ENCODE data around the gene LAMA1.

The LAMA1 gene

DNA sequence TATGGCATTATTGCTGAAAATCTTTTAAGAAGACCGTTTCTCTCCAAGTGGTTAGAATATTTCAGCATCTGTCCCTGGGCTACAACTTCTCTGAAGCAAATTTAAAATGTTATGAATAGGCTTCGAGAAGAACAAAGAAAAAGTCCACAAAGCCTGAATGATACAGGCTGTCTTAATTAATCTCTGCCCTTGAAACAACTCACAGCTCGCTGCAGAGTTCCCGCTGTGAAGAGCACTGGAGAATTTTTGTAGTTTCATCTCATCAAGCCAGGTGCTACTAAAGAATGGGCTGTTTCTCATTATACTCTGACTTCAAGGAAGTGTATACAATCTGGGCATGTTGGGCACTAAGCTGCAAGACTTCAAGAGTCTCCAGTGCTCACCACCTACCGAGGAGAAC, 67.6 kb downstream of the LAMA1 start:
- no peak overlapping the region for H3K27ac ChIP-seq
- TF ChIP-seq, protein P1, sequence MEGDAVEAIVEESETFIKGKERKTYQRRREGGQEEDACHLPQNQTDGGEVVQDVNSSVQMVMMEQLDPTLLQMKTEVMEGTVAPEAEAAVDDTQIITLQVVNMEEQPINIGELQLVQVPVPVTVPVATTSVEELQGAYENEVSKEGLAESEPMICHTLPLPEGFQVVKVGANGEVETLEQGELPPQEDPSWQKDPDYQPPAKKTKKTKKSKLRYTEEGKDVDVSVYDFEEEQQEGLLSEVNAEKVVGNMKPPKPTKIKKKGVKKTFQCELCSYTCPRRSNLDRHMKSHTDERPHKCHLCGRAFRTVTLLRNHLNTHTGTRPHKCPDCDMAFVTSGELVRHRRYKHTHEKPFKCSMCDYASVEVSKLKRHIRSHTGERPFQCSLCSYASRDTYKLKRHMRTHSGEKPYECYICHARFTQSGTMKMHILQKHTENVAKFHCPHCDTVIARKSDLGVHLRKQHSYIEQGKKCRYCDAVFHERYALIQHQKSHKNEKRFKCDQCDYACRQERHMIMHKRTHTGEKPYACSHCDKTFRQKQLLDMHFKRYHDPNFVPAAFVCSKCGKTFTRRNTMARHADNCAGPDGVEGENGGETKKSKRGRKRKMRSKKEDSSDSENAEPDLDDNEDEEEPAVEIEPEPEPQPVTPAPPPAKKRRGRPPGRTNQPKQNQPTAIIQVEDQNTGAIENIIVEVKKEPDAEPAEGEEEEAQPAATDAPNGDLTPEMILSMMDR (conservative IDR thresholded peaks at IDR 0.05), result no peak

DNA sequence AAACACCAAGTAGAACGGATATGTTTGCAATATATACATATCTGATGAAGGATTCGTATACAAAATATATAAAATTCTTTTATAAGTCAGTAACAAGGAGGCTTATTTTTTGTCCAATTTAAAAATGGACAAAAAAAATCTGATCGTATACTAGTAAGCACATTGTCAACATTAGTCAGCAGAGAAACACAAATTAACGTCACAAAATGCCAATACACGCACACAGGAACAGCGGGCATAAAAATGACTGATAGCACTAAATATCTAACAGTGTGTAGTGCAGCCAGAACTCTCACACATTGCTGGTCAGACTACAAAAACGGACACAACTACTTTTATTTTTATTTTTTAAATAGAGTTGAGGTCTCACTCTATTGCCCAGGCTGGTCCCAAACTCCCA, 69.5 kb downstream of the LAMA1 start:
- TF ChIP-seq, protein P1 (conservative IDR thresholded peaks at IDR 0.05), result no peak
- H3K27ac ChIP-seq, result no peak overlapping the region

DNA sequence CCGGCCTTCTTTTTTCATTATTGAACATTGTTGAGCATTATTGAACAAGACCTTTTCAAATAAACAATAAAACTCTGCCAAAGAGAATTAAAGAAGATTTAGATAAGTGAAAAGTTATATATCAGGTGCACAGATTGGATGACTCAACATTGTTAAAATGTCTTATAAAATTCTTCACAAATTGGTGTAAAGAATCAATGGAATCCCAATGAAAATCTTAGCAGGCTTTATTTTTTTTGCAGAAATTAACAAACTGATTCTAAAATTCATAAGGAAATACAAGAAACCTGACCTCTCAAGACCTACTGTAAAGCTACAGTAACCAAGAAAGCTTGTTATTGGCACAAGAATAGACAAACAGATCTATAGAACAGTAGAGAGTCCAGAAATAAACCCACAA, 70.3 kb downstream of the LAMA1 start:
- H3K27ac ChIP-seq, result no peak overlapping the region
- TF ChIP-seq, protein P1 (conservative IDR thresholded peaks at IDR 0.05), result no peak

DNA sequence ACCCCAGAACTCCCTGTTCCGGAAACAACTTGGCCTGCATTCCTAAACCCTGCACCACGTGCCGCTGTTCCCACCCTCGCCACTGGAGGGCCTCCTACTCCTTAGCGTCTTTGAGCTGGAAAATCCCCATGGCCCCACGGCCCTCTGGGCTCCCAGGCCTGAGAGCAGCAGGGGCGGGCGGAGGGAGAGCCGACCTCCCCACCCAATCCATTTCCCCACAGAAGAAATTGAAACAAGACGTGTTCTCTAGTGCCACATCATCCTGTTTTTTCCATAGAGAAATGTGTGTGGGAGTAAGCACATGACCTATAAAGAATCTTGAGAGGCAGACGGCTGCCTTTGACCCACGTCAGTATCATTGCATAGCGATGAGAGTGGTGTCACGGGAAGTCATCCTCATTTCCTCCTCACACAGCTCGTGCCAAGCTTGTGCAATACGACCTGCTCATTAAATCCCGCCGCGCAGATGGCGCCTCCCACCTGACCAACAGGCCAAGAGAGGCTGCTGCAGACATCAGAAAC, 79.2 kb downstream of the LAMA1 start:
- TF ChIP-seq, protein P1 (conservative IDR thresholded peaks at IDR 0.05), result peak; percentile 90
- H3K27ac ChIP-seq, result peak overlapping the region; percentile 78

DNA sequence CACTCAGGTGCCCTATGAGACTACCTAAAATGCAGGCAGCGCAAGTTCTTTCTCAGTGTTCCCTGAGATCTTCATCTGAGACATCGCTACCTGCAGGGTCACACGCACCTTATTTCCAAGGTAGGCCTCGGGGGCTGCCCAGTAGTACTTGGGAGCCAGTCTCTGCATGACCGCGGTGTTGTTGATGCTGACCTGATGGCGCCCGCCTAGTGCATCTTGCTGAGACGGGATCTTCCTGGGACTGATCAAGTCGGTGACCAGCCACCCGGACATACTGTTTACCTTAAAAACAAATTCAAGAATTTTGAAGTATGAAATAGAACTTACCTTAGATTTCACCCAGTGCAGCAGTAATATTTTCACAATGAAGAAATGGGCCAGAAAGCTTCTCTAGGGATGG, 80.1 kb downstream of the LAMA1 start:
- TF ChIP-seq, protein P1 (conservative IDR thresholded peaks at IDR 0.05), result no peak
- 0 out of 2 replicates have a peak overlapping the region, but pooled peaks have one; percentile 78 for H3K27ac ChIP-seq

DNA sequence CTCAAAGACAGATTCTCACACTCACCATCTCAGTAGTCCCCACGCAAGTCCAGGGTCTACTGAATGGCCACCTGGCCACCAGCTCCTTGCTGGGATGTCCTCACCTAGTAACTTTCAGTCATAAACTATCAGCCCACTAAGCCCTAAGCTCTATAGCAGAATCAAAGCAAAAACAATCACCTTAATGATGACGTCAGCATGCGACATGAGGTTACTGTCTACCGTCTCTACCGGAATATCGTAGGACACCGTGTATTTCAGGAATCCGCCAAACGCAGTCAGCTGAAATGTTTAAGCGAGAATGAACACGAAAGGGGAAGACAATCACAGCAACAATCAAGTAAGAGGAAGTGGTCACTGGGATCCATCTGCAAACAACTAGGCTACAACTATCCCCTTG, 81.8 kb downstream of the LAMA1 start:
- no peak overlapping the region for H3K27ac ChIP-seq
- TF ChIP-seq, protein P1 (conservative IDR thresholded peaks at IDR 0.05), result no peak

DNA sequence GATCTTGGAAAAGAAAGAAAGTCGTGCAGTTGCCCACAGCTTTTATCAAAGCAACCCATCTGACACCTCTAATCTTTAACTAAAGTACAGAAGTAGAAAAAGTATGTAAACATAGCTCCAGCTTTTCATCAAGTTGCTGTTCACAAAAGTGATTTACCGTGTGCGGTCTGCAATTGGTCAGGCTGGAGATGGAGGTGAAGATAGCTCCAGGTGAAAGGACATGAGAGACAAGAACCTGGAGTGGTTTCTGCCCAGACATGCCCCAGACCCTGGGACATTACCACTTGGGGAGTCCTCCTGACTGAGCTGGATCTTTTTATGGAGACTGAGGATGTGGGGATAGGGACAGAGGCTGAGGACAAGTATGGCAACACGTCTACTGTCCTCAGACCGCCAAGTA, 82.7 kb downstream of the LAMA1 start:
- H3K27ac ChIP-seq, result no peak overlapping the region
- TF ChIP-seq, protein P1 (conservative IDR thresholded peaks at IDR 0.05), result no peak
